ENCODE data around the gene MYH9. TPM values are rescaled to one million over a fixed set of nuclear protein-coding genes. Genes with fewer than 3 reads are reported as not detected.
"Not testable (repeated sequence)": the region's sequence is repeated elsewhere in the genome, so short reads cannot be mapped to it uniquely, and the experiment has no call there.

The MYH9 gene
- total RNA-seq, 1 donor from 2014 or later: 111 TPM

DNA sequence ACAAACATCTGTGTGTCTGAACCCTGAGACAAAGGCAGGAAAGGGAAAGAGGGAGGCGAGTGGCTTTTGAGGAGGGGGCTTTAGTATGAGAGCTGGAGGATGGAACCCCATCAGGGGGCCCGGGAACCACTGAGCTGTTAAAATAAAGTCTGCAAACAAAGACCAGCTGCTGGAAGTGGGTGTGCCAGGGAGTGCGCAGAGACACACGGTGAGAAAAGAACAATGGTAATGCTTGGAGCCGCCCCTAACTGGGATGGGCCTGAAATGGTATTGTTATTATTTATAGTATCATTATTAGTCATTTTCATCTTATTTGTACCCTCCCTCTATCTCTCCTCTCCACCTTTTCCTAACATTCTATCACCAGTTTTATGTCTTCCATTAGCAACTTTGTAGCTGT, 132.2 kb downstream of the MYH9 start:
- H3K9me3 ChIP-seq (ENCODE audit: control insufficient read depth in 3 of 3, low read length in 3 of 3); H3K27me3 ChIP-seq (ENCODE audit: control insufficient read depth in 3 of 3, insufficient read depth in 3 of 3, low read length in 3 of 3); H3K36me3 ChIP-seq (ENCODE audit: control insufficient read depth in 3 of 3, insufficient read depth in 3 of 3, low read length in 3 of 3); H3K9ac ChIP-seq (ENCODE audit: low read depth in 1 of 3, low read length in 3 of 3): not testable (repeated sequence)
- H3K27ac ChIP-seq (ENCODE audit: low read depth, low read length): peak overlapping the region; percentile 82
- H3K4me1 ChIP-seq (ENCODE audit: control insufficient read depth in 3 of 3, insufficient read depth in 3 of 3, low read length in 3 of 3): peaks cover 26 to 36% (median 29%) of the 10 kb centered on the region in 3 donors
- H3K4me3 ChIP-seq (ENCODE audit: low read length in 3 of 3): peak overlapping the region in 1 of 3 donors; percentile 48

DNA sequence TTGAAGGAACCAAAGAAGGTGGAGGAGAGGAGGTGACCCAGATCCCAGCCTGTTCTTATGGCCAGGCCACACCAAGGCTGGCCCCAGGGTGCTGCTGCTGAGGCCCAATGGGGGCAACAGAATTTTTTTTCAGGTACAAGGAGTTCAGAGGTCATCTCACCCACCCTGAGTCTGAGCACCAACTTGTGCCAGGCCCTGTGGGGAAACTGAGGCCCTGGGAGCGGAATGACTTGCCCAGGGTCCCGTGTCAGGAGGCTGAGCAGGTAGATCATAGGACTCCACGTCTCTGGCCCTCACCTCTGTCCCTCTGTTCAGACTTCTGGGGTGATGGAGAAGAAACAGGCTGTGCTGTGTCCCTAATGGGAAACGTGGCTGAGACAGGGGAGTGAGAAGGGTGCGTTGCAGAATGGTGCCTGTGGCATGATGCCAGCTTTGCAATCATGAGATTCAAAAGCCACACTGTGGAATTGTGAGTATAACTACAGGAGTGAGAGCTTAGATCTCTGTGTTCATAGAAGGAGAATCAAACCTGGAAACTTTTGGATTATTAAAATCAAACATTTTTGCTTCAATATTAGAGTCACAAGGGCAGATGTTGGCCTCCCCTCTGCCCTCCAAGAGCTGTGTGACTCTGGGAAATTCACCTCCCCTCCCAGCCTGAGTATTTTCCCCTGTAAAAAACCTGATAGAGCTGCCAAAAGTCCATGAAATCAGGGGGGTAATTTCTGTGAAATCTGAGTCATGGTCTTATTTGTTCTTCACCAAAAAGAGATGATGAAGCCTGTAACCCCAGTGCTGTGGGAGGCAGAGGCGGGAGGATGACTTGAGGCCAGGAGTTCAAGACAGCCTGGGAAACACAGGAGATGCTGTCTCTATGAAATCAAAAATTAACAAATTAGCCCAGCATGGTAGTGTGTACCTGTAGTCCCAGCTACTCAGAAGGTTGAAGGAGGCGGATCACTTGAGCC, 134.0 kb downstream of the MYH9 start:
- Histone ChIP-seq H3K27me3 (ENCODE audit: control insufficient read depth in 3 of 3, insufficient read depth in 3 of 3, low read length in 3 of 3) (peaks cover 0 to 3% (median 0%) of the 10 kb centered on the region in 3 donors), H3K4me3 (ENCODE audit: low read length in 3 of 3) (peak overlapping the region; percentile 63 to 81 (median 72)), H3K9ac (ENCODE audit: low read depth in 1 of 3, low read length in 3 of 3) (peak overlapping the region; percentile 55 to 71 (median 65)), H3K4me1 (ENCODE audit: control insufficient read depth in 3 of 3, insufficient read depth in 3 of 3, low read length in 3 of 3) (peaks cover 24 to 29% (median 26%) of the 10 kb centered on the region in 3 donors), H3K9me3 (ENCODE audit: control insufficient read depth in 3 of 3, low read length in 3 of 3) (no peaks in the 10 kb centered on the region), H3K36me3 (ENCODE audit: control insufficient read depth in 3 of 3, insufficient read depth in 3 of 3, low read length in 3 of 3) (no peaks in the 10 kb centered on the region), H3K27ac (ENCODE audit: low read depth, low read length) (peak overlapping the region; percentile 82)

DNA sequence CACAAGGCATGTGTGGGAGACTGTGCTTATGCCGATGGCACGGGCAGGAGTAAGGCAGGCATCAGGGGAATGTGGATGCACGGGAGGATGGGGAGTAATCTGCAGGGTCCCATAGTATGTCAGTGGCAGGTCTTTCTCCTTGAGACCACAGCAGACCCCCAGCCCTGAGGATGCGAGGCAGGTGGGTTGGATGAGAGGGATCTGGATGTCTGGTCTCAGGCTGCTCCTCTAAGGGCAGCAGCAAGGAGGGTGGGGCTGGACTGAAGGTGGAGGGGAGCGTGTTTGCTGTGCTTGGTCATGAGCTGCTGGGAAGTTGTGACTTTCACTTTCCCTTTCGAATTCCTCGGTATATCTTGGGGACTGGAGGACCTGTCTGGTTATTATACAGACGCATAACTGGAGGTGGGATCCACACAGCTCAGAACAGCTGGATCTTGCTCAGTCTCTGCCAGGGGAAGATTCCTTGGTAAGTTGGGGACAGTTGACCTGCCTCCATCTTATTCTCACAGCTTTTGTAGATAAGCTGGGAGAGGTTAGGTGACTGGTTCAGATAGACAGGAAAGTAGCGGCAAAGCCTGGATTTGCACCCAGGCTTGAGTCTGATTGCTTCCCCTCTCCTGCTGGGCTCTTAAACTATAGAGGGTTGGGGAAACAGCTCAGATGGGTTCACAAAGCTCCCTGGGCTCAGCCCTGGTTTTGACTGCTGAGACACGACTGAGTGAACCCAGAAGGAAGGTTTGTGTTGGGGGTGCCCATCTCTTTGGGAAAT, 134.8 kb downstream of the MYH9 start, which contains the start of gene APOL1:
APOL1 (plus strand) TSS at position 380 of the 769 bp plus-strand sequence. CDS start 1,823 bp downstream, outside the sequence.
- peak within 1 kb of the TSS; percentile 55 to 71 (median 65) for H3K9ac ChIP-seq (ENCODE audit: low read depth in 1 of 3, low read length in 3 of 3)
- peak within 1 kb of the TSS; percentile 63 to 81 (median 72) for H3K4me3 ChIP-seq (ENCODE audit: low read length in 3 of 3)
- H3K36me3 ChIP-seq (ENCODE audit: control insufficient read depth in 3 of 3, insufficient read depth in 3 of 3, low read length in 3 of 3): no peaks in the 10 kb centered on the region
- peak within 1 kb of the TSS; percentile 82 for H3K27ac ChIP-seq (ENCODE audit: low read depth, low read length)
- H3K4me1 ChIP-seq (ENCODE audit: control insufficient read depth in 3 of 3, insufficient read depth in 3 of 3, low read length in 3 of 3): peaks cover 21 to 26% (median 25%) of the 10 kb centered on the region in 3 donors
- H3K27me3 ChIP-seq (ENCODE audit: control insufficient read depth in 3 of 3, insufficient read depth in 3 of 3, low read length in 3 of 3): peaks cover 0 to 3% (median 0%) of the 10 kb centered on the region in 3 donors
- no peaks in the 10 kb centered on the region for H3K9me3 ChIP-seq (ENCODE audit: control insufficient read depth in 3 of 3, low read length in 3 of 3)

DNA sequence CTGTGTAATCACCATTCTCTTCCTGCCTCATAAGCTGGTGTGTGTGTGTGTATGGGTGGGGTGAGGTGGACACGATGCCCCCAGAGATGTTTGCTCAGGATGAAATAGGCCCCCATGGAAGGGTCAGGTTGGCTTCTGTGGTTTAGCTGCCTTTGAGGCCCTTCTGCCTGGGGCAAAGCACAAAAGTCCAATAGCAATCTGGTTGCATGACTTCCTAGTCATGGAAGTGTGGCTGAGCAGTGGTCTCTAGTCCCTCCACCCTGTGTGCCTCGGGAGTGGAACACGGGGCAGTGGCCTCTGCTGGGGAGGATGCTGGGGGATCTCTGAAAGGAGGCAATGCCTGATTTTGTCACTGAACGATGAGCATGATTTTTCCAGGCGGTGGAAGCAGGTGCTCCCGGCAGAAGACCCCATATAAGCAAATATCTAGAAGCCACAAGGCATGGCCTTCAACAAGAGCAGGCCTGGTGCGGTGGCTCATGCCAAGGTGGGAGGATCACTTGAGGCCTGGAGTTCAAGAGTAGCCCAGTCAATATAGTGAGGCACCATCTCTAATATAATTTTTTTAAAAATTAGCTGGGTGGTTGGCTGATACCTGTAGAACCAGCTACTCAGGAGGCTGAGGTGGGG, 135.7 kb downstream of the MYH9 start:
- H3K9me3 ChIP-seq (ENCODE audit: control insufficient read depth in 3 of 3, low read length in 3 of 3); H3K36me3 ChIP-seq (ENCODE audit: control insufficient read depth in 3 of 3, insufficient read depth in 3 of 3, low read length in 3 of 3); H3K27ac ChIP-seq (ENCODE audit: low read depth, low read length); H3K4me3 ChIP-seq (ENCODE audit: low read length in 3 of 3); H3K27me3 ChIP-seq (ENCODE audit: control insufficient read depth in 3 of 3, insufficient read depth in 3 of 3, low read length in 3 of 3): not testable (repeated sequence)
- Histone ChIP-seq H3K4me1 (ENCODE audit: control insufficient read depth in 3 of 3, insufficient read depth in 3 of 3, low read length in 3 of 3) (peaks cover 21 to 26% (median 25%) of the 10 kb centered on the region in 3 donors), H3K9ac (ENCODE audit: low read depth in 1 of 3, low read length in 3 of 3) (peak overlapping the region in 1 of 3 donors; percentile 50)

DNA sequence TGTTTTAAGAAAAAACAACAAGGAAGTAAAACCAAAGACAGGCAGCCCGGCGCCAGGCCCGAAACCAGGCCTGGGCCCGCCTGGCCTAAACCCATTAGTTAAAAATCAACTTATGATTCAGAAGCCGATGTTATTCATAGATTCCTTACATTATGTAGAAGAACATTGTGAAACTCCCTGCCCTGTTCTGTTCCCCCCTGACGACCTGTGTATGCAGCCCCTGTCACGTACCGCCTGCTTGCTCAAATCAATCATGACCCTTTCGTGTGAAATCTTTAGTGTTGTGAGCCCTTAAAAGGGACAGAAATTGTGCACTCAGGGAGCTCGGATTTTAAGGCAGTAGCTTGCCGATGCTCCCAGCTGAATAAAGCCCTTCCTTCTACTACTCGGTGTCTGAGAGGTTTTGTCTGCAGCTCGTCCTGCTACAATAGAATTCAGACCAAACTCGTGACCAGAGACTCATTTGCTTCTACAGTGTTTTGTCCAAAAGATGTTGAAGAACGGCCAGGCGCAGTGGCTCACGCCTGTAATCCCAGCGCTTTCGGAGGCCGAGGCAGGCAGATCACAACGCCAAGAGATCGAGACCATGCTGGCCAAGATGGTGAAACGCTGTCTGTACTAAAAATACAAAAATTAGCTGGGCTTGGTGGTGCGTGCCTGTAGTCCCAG, 137.3 kb downstream of the MYH9 start:
- peaks cover 19 to 27% (median 25%) of the 10 kb centered on the region in 3 donors for H3K4me1 ChIP-seq (ENCODE audit: control insufficient read depth in 3 of 3, insufficient read depth in 3 of 3, low read length in 3 of 3)
- H3K36me3 ChIP-seq (ENCODE audit: control insufficient read depth in 3 of 3, insufficient read depth in 3 of 3, low read length in 3 of 3); H3K27me3 ChIP-seq (ENCODE audit: control insufficient read depth in 3 of 3, insufficient read depth in 3 of 3, low read length in 3 of 3); H3K4me3 ChIP-seq (ENCODE audit: low read length in 3 of 3); H3K27ac ChIP-seq (ENCODE audit: low read depth, low read length); H3K9me3 ChIP-seq (ENCODE audit: control insufficient read depth in 3 of 3, low read length in 3 of 3); H3K9ac ChIP-seq (ENCODE audit: low read depth in 1 of 3, low read length in 3 of 3): not testable (repeated sequence)

DNA sequence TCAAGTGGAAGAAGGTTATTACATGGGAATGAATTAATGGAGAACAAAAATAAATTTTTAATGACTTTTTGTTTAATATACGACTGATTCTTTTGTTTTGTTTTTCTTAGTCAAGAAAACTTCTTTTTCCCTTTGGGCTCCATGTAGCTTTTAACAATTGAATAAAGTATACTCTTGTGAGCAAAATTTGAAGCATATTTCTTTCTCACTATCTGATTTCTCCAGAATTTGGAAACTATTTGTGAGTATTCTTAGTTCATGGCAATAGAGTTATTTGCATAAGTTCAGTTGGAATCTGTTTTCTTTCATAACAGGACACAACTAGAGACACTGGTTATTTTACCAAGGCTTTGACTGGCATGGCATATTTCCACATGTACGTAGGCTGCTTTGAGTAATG, 138.6 kb downstream of the MYH9 start:
- peaks cover 0 to 3% (median 0%) of the 10 kb centered on the region in 3 donors for H3K27me3 ChIP-seq (ENCODE audit: control insufficient read depth in 3 of 3, insufficient read depth in 3 of 3, low read length in 3 of 3)
- no peaks in the 10 kb centered on the region for H3K36me3 ChIP-seq (ENCODE audit: control insufficient read depth in 3 of 3, insufficient read depth in 3 of 3, low read length in 3 of 3)
- no peaks in the 10 kb centered on the region for H3K9me3 ChIP-seq (ENCODE audit: control insufficient read depth in 3 of 3, low read length in 3 of 3)
- peaks cover 21 to 25% (median 24%) of the 10 kb centered on the region in 3 donors for H3K4me1 ChIP-seq (ENCODE audit: control insufficient read depth in 3 of 3, insufficient read depth in 3 of 3, low read length in 3 of 3)
- H3K27ac ChIP-seq (ENCODE audit: low read depth, low read length): no peak overlapping the region
- H3K4me3 ChIP-seq (ENCODE audit: low read length in 3 of 3): no peak overlapping the region
- no peak overlapping the region for H3K9ac ChIP-seq (ENCODE audit: low read depth in 1 of 3, low read length in 3 of 3)

DNA sequence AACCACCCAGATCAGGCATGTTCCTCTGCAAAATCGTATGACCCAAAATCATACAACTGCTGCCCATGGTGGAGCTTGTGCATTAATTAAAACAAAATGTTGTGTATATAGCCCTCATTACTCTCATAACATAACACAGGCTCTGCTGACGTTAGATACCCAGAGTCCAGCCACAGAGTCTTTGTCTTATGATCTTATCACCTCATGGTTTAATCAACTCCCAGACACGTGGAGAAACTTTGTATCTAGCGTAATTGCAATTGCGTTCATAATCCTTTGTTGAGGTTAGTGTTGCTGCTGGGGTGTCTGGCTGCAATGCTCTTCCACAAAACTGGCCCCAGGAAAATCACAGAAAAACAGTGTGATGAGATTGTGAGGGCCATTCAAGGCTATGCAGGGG, 139.8 kb downstream of the MYH9 start:
- H3K9me3 ChIP-seq (ENCODE audit: control insufficient read depth in 3 of 3, low read length in 3 of 3): no peaks in the 10 kb centered on the region
- no peak overlapping the region for H3K9ac ChIP-seq (ENCODE audit: low read depth in 1 of 3, low read length in 3 of 3)
- no peak overlapping the region for H3K27ac ChIP-seq (ENCODE audit: low read depth, low read length)
- H3K4me3 ChIP-seq (ENCODE audit: low read length in 3 of 3): no peak overlapping the region
- peaks cover 18 to 26% (median 25%) of the 10 kb centered on the region in 3 donors for H3K4me1 ChIP-seq (ENCODE audit: control insufficient read depth in 3 of 3, insufficient read depth in 3 of 3, low read length in 3 of 3)
- H3K27me3 ChIP-seq (ENCODE audit: control insufficient read depth in 3 of 3, insufficient read depth in 3 of 3, low read length in 3 of 3): no peaks in the 10 kb centered on the region
- H3K36me3 ChIP-seq (ENCODE audit: control insufficient read depth in 3 of 3, insufficient read depth in 3 of 3, low read length in 3 of 3): no peaks in the 10 kb centered on the region

DNA sequence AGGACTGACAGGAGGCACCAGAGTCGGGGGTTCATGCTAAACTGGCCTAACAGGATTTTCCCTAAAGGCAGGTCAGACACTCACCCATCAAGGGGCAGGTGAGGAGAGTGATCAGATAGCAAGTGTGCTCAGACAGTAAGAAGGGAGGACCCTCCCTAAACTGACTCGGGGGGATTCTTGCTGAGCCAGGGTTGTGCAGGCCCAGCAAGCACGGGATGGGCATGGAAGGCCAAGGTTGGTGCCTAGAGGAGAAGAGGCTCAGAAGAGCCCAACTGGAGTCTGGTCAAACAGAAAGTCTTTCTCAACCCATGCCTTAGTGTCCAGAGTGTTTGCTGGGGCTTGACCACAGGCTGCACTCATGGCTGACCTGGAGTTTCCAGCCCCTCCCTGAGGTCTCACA, 141.0 kb downstream of the MYH9 start:
- no peak overlapping the region for H3K27ac ChIP-seq (ENCODE audit: low read depth, low read length)
- no peak overlapping the region for H3K4me3 ChIP-seq (ENCODE audit: low read length in 3 of 3)
- no peaks in the 10 kb centered on the region for H3K9me3 ChIP-seq (ENCODE audit: control insufficient read depth in 3 of 3, low read length in 3 of 3)

DNA sequence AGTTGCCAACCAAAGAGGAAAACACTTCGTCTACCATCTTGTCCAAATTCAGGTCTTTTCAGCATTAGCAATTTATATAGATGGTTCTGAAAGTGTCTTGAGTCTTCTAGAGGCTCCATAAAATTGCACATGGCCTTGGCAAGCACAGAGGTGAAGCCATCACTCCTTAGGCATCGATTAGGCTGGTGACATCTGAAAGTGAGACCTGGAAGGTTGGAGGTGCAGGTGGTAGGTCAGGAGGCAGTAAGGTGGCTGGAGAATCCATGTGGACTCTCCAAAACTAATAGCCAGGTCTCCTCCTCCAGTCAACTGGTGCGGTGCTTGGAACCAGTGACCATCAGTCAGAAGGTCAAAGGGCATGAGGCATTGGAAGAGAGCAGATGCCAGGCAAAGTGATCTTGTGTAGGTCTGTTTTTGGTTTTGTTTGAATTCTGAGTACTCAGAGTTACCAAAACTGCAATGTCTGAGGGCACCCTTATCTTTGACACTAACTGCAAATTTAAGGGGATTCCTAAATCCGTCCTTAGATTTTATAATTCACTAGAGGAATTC, 141.9 kb downstream of the MYH9 start:
- Histone ChIP-seq H3K27ac (ENCODE audit: low read depth, low read length) (no peak overlapping the region), H3K27me3 (ENCODE audit: control insufficient read depth in 3 of 3, insufficient read depth in 3 of 3, low read length in 3 of 3) (no peaks in the 10 kb centered on the region), H3K4me1 (ENCODE audit: control insufficient read depth in 3 of 3, insufficient read depth in 3 of 3, low read length in 3 of 3) (peaks cover 13 to 21% (median 20%) of the 10 kb centered on the region in 3 donors), H3K9ac (ENCODE audit: low read depth in 1 of 3, low read length in 3 of 3) (no peak overlapping the region), H3K4me3 (ENCODE audit: low read length in 3 of 3) (no peak overlapping the region), H3K36me3 (ENCODE audit: control insufficient read depth in 3 of 3, insufficient read depth in 3 of 3, low read length in 3 of 3) (no peaks in the 10 kb centered on the region), H3K9me3 (ENCODE audit: control insufficient read depth in 3 of 3, low read length in 3 of 3) (no peaks in the 10 kb centered on the region)

More for the DNA sequence above, 141.0 kb downstream of the MYH9 start:
- no peaks in the 10 kb centered on the region for H3K27me3 ChIP-seq (ENCODE audit: control insufficient read depth in 3 of 3, insufficient read depth in 3 of 3, low read length in 3 of 3)
- H3K9ac ChIP-seq (ENCODE audit: low read depth in 1 of 3, low read length in 3 of 3): no peak overlapping the region
- H3K4me1 ChIP-seq (ENCODE audit: control insufficient read depth in 3 of 3, insufficient read depth in 3 of 3, low read length in 3 of 3): peaks cover 13 to 21% (median 20%) of the 10 kb centered on the region in 3 donors
- no peaks in the 10 kb centered on the region for H3K36me3 ChIP-seq (ENCODE audit: control insufficient read depth in 3 of 3, insufficient read depth in 3 of 3, low read length in 3 of 3)
